GM19023 (cell line): ENCODE results near the gene TMEM260.
A peak's percentile ranks its signal among the peaks of the same experiment; 100 is the strongest.

ENCODE experiments used
- ATAC-seq: cut with Tn5 transposase; IDR thresholded peaks from one replicate; pipeline ENCODE4 v1.9.1; 2021; ENCODE audit warnings: mild to moderate bottlenecking, moderate library complexity; ENCODE audit not compliant: unreplicated experiment

The TMEM260 gene

DNA sequence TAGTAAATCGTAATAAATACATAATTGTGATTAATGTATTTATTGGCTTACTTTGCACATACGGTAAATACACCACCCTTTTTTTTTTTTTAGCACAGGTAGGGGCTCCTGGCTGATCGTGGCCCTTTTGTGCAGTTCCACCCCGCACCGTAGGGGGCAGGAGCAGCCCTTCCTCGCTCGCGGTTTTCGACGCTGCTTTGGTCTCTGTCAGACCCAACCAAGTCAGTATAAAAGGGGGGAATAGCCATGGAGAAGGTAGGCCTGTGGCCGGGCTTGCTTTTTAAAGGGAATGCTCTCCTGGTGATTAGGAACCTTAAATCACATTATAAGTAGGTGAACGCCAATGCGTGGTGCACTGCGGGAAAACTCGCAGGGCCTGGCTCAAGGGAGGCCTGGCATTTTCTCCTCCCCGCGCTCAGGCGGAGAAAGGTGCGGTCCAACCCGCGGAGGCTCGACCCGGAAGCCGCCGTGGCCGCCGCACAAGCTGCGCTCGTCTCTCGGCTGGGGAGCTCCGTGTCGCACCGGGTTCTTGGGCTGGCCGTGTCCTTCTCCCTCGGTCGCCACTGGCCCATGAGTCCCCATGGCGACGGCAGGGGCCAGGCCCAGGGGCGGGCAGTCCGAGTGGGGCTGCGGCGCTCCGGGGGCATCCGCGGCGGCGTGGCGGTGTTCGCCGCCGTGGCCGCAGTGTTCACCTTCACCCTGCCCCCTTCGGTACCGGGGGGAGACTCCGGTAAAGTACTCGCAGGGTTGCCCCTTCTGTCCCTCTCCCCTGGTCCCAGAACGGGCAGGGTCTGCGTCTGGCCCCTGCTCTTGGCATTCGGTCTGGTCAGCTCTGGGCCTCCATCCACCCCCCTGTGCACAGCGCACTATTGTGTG, at the start of gene TMEM260:
Gene TMEM260 (plus strand): TSS at position 454 of the 876 bp plus-strand sequence. CDS start 117 bp downstream, at position 571.
- peak; percentile 94 for ATAC-seq

DNA sequence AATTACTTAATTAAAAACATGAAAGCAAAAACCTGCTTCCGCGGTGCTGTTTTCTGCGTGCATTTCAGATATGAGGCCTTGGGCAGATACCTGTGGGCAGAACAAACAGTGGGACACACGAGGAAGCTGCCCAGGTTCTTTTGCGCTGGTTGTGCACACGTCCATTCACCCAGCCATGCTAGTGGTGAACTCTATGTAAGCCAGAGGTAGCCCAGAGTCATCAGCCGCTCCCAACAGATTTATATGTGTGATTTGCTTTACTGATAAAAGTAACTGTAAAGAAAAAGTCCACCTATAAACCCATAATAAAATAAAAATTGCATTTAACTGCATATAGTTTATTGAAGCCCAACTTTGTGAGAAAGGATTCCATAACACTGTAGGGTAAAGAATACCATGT, 47.1 kb upstream of the TMEM260 start:
- ATAC-seq: no peak

DNA sequence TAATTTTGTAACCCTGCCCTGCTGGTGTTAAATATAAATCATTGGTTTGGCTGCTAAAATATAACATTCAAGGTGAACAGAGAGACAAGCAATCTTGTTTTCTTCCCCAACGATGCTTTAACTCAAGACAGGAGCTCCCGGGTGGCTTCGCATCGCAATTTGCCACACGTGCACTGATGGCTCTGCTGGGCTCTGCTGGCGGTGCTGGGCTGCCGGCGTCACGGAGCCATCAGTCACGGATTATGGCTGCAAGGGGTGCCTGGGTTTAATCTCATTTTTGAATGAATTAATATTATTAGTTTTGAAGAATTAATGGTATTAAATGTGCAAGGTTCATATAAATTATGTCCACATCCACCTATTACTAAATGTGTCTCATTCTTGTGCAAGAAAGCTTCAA, 44.9 kb upstream of the TMEM260 start:
- no peak for ATAC-seq

DNA sequence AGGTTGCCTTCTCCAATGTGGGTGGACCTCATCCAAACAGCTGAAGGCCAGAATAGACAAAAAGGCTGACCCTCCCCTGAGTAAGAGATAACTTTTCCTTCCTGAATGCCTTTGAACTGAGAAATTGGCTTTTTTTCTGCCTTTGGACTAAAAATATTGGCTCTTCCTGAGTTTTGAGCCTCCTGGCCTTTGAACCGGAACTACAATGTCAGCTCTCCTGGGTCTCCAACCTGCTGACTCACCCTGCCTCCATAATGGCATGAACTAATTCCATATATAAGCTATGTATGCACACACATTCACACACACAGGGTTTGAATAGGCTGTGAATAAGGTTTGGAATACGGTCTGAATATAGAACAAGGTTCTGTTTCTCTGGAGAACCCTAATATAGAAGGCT, 39.7 kb upstream of the TMEM260 start:
- ATAC-seq: no peak

DNA sequence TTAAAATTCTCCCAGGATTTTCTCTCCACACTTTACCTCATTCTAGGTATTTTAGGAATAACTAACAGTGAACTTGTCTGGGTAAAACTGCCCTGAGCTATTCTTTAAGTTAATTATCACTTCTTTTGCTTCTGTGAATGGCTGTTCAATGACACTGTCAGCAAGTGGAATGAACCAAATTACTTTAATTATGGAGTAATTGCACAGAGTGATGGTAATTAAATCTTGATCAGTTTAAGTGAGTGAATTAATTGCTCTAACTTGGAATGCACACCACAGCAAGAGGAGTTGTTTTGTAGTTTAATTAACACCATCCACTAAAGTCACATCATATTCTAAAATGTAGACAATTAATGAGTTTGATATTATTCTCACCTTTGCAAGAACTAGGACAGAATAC, 36.2 kb upstream of the TMEM260 start:
- ATAC-seq: no peak

DNA sequence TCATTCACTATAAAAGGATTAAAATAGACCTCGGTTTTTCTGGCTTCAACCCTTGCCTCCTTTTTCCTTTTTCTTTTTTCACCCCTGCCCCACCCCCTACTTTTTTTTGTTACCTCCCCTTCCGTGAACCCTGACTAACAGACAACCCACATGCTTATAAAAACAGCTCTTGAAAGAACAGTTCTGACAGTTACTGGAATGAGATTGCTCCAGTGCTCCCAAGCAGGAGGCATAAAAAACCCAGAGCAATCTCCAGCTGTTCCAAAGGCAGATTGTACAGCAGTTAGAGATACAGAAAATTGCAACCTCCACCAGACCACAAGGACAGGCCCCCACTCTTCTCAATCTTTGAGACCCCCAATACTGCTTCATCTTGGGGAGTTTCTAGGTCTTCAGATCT, 29.9 kb upstream of the TMEM260 start:
- no peak for ATAC-seq

DNA sequence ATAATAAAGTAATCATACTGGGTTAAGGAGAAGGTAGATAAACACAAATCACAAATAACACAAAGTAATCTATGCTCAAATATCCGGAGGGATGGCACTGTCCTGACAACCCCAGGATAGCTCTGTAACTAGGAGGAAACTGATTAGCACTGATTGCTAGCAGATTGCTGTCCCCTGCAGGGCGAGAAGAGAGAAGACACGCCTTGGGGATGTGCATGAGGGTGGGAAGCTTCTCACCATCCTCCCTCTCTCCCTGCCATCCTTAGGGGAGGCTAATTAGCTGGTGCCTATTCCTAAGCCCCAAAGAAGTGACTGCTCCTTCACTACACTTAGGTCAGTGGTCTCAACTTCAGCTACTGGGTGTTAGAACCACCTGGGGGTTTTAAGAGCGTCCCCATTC, 27.0 kb upstream of the TMEM260 start:
- no peak for ATAC-seq

DNA sequence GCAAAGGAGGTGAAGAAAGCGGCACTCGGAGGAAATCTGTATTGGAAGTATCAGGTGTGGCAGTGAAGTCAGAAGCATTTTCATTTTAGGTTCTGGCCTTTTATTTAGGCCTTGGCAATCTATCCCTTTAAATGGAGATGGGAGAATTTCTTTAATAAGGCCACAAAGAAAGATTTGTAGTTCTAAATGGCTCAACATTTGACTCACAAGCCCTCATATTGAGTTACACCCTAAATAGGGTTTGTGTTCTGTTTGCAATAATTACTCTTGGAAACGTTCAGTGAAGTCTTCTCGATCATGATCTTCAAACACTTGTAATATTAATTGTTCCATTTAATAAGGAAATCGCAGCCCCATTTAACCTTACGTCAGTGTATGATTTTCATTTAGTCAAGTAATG, 25.3 kb upstream of the TMEM260 start:
- ATAC-seq: no peak

DNA sequence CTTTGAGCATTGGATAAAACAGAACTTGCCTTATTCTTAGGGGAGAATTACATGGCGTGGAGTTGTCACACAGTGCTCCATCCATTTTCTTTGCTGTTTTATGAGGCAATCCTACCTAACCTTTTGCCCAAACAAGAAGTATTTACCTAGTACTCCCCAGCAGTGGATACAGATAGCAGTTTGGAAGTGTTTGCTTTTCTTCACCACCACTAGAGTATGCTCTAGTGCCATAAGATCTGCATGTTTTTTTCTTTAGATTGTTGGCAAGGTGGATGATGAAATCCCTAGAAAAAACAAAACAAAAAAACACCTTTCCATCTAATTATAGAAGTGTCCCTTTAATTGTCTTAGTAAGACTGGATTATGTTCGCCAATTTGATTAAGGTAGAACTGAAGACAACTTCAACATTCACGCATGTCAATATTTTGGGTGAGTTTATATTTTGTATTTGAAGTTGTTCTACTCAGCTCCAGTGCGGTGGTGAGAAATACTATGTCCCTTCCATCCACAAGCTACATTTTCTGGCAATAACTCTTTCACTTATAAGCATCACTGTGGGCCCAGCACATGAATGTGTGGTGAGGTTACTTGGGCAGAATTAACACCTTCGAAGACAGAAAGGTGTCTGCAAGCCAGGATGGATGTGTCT, 23.6 kb upstream of the TMEM260 start:
- ATAC-seq: no peak

DNA sequence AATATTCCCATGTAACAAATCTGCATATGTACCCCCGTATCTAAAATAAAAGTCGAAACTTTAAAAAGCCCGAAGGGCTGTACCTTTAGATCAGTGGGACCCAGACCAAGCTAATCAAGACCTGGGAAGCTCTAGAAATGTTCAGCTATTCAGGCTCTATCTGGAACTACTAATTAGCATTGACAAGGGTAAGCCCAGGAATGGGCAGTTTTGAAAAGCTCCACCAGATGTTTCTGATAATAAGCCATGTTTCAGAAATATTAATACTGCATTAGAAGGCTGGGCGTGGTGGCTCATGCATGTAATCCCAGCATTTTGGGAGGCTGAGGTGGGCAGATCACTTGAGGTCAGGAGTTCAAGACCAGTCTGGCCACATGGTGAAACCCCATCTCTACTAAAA, 20.4 kb upstream of the TMEM260 start:
- no peak for ATAC-seq

DNA sequence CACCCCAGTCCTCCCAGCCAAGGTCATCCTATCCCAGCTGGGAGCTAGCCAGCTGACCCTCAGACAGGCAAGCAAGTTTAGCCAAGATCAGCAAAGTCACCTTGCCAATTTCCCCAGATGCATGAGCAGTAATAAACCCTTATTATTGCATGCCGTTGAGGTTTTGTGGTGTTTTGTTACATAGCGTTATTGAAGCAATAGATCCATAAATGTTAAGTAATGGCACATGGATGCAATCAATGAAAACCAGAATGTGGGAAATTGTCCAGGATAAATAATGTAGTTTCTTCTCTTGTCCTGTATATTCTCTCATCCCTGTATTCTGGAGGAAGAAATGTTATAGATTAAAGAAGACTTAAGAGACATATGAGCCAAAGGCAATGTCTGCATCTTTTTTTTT, 18.0 kb upstream of the TMEM260 start:
- no peak for ATAC-seq

DNA sequence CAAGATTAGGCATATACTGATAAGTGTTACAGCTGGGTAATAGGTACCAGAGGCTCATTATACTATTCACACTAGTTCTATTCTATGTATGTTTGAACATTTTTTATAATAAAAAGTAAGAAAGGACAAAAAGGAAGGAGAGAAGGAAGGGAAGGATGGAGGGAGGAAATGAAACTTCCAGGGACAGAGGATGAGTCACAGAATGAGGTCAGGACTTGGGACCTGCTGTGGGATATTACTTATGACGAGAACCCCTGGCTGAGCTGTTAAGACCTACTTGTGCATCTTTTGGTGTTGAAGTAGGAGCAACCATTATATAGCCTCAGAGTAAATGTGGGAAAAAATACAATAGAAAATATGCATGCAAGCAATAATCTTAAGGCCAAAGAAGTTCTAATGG, 16.7 kb upstream of the TMEM260 start:
- no peak for ATAC-seq

DNA sequence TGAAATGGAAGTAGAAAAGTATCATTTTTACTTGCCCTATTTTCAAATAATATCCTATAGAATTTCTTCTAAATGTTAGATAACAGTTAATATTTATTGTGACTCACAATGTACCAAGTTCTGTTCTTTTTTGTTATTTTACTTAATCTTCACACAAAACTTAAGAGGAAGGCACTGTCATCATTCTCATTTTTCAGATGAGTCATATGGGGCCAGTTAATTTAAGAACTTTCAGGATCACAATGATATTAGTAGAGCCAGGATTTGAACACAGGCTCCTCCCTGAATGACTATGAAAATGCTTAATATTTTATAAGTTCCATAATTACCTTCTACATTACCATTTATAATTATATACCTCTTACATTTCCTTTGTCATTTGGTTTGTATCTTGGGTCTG, 10.4 kb upstream of the TMEM260 start:
- no peak for ATAC-seq

DNA sequence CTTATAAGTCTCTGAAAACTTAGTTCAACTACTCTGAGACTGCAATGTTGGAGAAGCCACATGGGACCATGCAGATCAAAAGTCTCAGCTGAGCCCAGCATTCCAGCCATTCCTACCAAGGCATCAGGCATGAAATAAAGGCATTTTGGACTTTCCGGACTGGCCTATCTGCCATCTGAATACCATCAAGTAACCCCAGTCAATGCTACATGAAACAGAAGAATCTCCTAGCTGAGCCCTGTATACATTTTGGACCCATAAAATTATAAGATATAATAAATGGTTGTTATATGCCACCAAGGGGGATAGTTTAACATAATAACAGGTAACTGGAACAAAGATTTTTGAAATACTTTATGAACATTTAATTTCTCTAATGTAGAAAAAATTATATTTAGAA, 9.3 kb upstream of the TMEM260 start:
- ATAC-seq: no peak

DNA sequence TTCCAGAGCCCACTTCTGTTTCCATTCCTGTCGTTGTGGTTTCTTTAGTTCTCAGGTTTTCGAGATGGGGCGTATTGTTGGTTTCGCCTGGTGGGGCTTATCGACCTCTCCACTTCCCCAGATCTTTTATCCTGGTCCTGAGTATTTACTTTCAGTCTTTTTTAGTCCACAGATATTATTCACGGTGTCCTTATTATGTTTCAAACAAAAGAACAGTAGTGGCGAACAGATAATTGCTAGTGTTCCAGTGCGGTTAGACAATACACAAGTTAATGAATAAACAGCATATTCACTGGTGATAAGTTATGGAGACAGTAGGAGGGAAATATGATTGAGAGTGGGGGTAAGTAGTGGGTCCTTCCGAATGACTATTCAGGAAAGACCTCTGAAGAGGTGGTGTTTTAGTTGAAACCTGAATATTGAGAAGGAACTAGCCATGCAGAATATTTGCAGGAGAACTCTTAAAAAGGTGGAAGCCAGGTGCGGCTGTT, 668 bp downstream of the TMEM260 start:
- ATAC-seq: no peak

DNA sequence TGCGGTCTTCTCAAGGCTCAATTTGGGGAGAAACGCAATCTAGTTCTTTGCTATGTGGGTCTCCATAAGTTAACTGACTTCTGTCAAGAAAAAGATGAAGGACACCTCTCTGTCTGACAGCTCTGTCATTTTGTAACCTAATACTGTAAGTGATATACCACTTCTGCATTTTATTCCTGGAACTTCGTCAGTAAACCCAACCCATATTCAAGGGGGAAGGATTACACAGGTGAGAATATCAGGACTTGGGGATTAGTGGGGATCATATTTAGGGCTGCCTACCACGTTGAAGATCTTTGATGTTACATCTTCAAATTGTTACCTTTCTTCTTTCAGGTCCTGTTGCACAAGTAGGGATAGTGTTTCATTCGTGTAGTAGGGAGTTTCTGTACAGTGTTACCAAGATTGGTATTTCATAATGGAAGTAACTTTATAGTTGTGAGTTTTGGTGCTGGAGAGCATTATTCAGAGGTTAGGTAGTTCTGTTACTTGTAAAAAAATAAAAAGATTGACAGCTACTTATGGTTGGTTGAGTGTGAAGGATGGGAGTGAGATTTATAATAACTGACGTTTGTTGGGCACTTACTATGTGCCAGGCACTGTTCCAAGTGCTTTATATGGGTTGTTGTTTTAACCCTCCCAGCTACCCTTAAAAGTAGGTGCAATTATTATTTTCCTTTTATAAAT, 1.6 kb downstream of the TMEM260 start:
- ATAC-seq: no peak

DNA sequence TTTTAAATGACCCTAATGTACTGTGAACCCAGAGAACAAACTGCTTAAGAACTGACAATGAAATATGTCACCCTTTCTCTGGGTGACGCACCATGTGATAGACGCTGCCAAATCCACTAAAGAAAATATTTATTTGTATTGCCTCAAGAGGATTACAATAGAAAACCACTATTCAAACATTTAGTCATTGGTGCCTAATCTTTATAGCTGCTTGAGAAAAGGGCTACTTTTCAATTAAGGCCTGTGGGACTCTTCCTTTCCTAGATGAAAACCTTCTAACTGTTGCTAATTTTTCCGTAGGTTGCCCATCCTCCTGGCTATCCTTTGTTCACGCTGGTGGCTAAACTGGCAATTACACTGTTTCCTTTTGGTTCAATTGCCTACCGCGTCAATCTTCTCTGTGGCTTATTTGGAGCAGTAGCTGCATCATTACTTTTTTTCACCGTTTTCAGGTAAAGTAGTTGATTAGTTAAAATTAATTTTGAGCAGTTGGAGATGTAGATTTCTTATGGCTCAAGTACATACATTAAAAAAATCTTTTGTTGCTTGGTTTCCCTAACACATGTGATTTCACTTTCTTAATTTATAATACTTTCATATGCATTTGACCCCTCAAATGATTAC, 6.0 kb downstream of the TMEM260 start:
- ATAC-seq: no peak

DNA sequence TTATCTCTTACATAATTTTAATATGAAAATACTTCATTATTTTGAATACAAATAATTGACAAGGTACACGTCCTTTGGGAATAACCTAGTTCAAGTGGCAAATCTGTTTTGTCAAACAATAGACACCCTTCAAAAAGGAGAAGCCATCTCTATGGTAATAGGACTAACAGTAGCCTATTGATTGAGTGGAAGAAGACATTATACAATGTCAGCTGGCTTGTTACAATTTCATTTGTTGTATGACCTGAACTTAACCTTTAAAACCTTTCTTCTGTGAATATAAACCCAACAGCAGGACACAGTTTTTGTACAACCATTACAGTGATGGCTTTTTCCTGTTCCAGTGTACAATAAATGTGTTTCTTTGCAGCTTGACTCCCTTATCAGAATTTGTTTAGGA, 8.1 kb downstream of the TMEM260 start:
- ATAC-seq: no peak

DNA sequence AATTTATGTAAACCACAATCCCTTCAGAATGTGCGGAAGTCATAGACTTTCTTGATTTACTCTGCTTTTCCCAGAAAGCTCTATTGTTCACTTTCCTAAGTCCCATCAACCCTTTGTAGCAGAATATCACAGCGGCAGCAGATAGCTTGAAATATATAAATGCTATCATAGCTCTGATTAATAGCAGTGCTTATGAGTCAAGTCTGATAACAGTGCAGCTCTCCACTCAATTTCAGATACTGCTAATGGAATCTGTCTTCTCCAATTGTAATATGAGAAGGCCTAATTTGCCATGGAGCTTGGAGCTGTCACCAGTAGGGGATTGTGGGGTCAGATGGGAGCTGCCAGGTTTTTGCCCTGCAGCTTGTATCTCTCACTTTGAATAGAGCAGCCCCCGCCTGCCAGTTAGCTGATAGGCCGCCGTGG, 10.9 kb downstream of the TMEM260 start:
- no peak for ATAC-seq

DNA sequence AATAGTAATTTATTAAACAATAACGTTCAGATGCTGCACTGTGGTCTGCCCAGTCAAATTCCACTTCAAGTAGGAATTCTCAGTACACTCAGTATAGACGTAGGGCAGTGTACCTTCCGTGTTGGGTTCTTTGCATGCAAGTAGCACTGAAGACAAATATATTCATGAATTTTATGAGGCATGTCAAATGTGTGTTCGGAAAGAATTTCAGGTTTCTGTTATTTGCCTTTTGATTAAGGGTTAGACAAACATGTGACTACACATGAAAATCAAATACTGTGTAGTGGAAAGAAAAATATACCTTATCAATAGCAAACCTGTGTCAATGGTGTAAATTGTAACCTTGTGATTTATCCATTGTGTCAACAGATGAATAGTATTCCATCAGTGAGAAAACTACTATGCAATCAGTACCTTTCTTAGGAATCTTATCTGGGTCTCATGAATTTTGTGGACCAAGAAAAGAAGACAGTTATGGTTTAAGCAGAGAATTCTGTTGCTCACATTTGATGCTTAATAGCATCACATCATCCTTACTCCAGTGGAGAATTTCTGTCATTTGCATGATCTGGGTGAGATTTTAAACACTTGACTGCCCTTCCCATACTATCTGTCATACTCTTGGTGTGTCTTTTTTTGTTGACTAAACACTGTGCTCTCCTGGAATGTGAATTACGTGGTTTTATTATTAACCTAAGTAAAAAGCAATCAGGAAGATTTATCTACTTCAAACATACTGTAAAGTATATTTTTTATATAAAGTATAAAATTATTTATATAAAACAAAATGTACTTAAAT, 13.3 kb downstream of the TMEM260 start:
- no peak for ATAC-seq
